H9 (cell line): ENCODE measurements around the gene TBCEL. TPM values are rescaled to one million over a fixed set of nuclear protein-coding genes. Genes with fewer than 3 reads are reported as not detected.

ENCODE experiments used
- DNase-seq: peaks from one replicate; pipeline ENCODE4 v3.0.0-alpha.2; 2017
- H2AFZ ChIP-seq: one replicate; pipeline ENCODE4 v1.6.1; 2013; ENCODE audit warnings: mild to moderate bottlenecking, low read length, control low read depth, moderate library complexity
- H2AK5ac ChIP-seq: 2 replicates; pipeline ENCODE4 v1.6.1; 2013; ENCODE audit warnings: low read length, control low read depth, mixed read lengths; ENCODE audit not compliant: insufficient read length
- H2BK120ac ChIP-seq: one replicate; pipeline ENCODE4 v1.6.1; 2013; ENCODE audit warnings: low read depth, mild to moderate bottlenecking, low read length, control low read depth, inconsistent platforms; ENCODE audit not compliant: poor library complexity, severe bottlenecking
- H2BK12ac ChIP-seq: 2 replicates; pipeline ENCODE4 v1.6.1; 2013; ENCODE audit warnings: low read length, control low read depth, mixed read lengths, low read depth; ENCODE audit not compliant: insufficient read length
- H2BK15ac ChIP-seq: 2 replicates; pipeline ENCODE4 v1.6.1; 2013; ENCODE audit warnings: low read depth, low read length, control low read depth
- H2BK20ac ChIP-seq: one replicate; pipeline ENCODE4 v1.6.1; 2013; ENCODE audit warnings: low read depth, mild to moderate bottlenecking, low read length, control low read depth, inconsistent platforms; ENCODE audit not compliant: poor library complexity, severe bottlenecking
- H2BK5ac ChIP-seq: 2 replicates; pipeline ENCODE4 v1.6.1; 2013; ENCODE audit warnings: low read length, control low read depth, mixed read lengths; ENCODE audit not compliant: insufficient read length
- H3K14ac ChIP-seq: 2 replicates; pipeline ENCODE4 v1.6.1; 2013; ENCODE audit warnings: low read length, control low read depth; ENCODE audit not compliant: insufficient read depth
- H3K18ac ChIP-seq: 2 replicates; pipeline ENCODE4 v1.6.1; 2013; ENCODE audit warnings: low read depth, mild to moderate bottlenecking, mixed read lengths, low read length, control low read depth; ENCODE audit not compliant: insufficient read length
- H3K23ac ChIP-seq: 2 replicates; pipeline ENCODE4 v1.6.1; 2013; ENCODE audit warnings: low read length, control low read depth, mixed read lengths, low read depth; ENCODE audit not compliant: insufficient read length
- H3K23me2 ChIP-seq: 2 replicates; pipeline ENCODE4 v1.6.1; 2013; ENCODE audit warnings: low read depth, mild to moderate bottlenecking, mixed read lengths, low read length, control low read depth; ENCODE audit not compliant: insufficient read length, poor library complexity, severe bottlenecking
- H3K27ac ChIP-seq: 2 replicates; pipeline ENCODE4 v1.5.1; 2013; ENCODE audit warnings: low read length, control low read depth, mixed read lengths, low read depth; ENCODE audit not compliant: insufficient read length
- H3K27me3 ChIP-seq: 2 replicates; pipeline ENCODE4 v1.6.1; 2013; ENCODE audit warnings: low read length, control low read depth, inconsistent platforms; ENCODE audit not compliant: insufficient read depth
- H3K4ac ChIP-seq: 2 replicates; pipeline ENCODE4 v1.6.1; 2013; ENCODE audit warnings: low read depth, mild to moderate bottlenecking, control low read depth, inconsistent platforms, low read length, moderate library complexity
- H3K4me1 ChIP-seq: 2 replicates; pipeline ENCODE4 v1.6.1; 2013; ENCODE audit warnings: low read length, control low read depth, inconsistent platforms; ENCODE audit not compliant: insufficient read depth
- H3K4me2 ChIP-seq: 2 replicates; pipeline ENCODE4 v1.6.1; 2013; ENCODE audit warnings: low read length, control low read depth, mixed read lengths; ENCODE audit not compliant: insufficient read length, insufficient read depth
- H3K56ac ChIP-seq: 2 replicates; pipeline ENCODE4 v1.6.1; 2013; ENCODE audit warnings: low read depth, mild to moderate bottlenecking, mixed read lengths, low read length, control low read depth; ENCODE audit not compliant: insufficient read length
- H3K79me1 ChIP-seq: 2 replicates; pipeline ENCODE4 v1.6.1; 2013; ENCODE audit warnings: low read depth, mild to moderate bottlenecking, moderate library complexity, low read length, control low read depth, inconsistent platforms; ENCODE audit not compliant: insufficient read depth, poor library complexity, severe bottlenecking
- H3K79me2 ChIP-seq: 2 replicates; pipeline ENCODE4 v1.6.1; 2013; ENCODE audit warnings: low read length, control low read depth, inconsistent platforms; ENCODE audit not compliant: insufficient read depth
- H3K9ac ChIP-seq: 2 replicates; pipeline ENCODE4 v1.6.1; 2013; ENCODE audit warnings: low read length, control low read depth, mixed read lengths; ENCODE audit not compliant: insufficient read length; ENCODE audit errors: extremely low read depth
- H3K9me3 ChIP-seq: one replicate; pipeline ENCODE4 v1.6.1; 2013; ENCODE audit warnings: low read depth, low read length, inconsistent platforms; ENCODE audit not compliant: control insufficient read depth
- H3T11ph ChIP-seq: one replicate; pipeline ENCODE4 v1.6.1; 2013; ENCODE audit warnings: mild to moderate bottlenecking, low read length, control low read depth, inconsistent platforms
- H4K20me1 ChIP-seq: one replicate; pipeline ENCODE4 v1.6.1; 2013; ENCODE audit not compliant: control insufficient read depth, insufficient read length, insufficient read depth
- H4K5ac ChIP-seq: 2 replicates; pipeline ENCODE4 v1.6.1; 2013; ENCODE audit warnings: low read depth, mild to moderate bottlenecking, mixed read lengths, low read length, control low read depth; ENCODE audit not compliant: insufficient read length
- H4K8ac ChIP-seq: replicated peaks from 2 replicates; pipeline ENCODE4 v1.6.1; 2013; ENCODE audit warnings: low read length, control low read depth, mixed read lengths, low read depth; ENCODE audit not compliant: insufficient read length
- H4K91ac ChIP-seq: 2 replicates; pipeline ENCODE4 v1.6.1; 2013; ENCODE audit warnings: low read depth, mild to moderate bottlenecking, moderate library complexity, mixed read lengths, low read length, control low read depth; ENCODE audit not compliant: insufficient read length
- H3K27ac Mint-ChIP-seq, 3 experiments: 2 replicates in 2 of 3; 3 replicates in 1 of 3; pipeline ENCODE4 v1.8.0; 2020 to 2021; ENCODE audit warnings: mixed read lengths in 3 of 3, mild to moderate bottlenecking in 1 of 3, moderate library complexity in 1 of 3
- H3K27me3 Mint-ChIP-seq: 2 replicates; pipeline ENCODE4 v1.8.0; 2021; ENCODE audit warnings: low read depth, mild to moderate bottlenecking, moderate library complexity, mixed read lengths
- H3K36me3 Mint-ChIP-seq, 3 experiments: 2 replicates in 2 of 3; 3 replicates in 1 of 3; pipeline ENCODE4 v1.8.0; 2020 to 2021; ENCODE audit warnings: low read depth in 3 of 3, mixed read lengths in 3 of 3; ENCODE audit not compliant: insufficient read depth in 1 of 3
- H3K4me1 Mint-ChIP-seq, 2 experiments: 2 replicates each; pipeline ENCODE4 v1.8.0; 2020; ENCODE audit warnings: mixed read lengths in 2 of 2
- H3K4me3 Mint-ChIP-seq, 2 experiments: 2 replicates in 1 of 2; 3 replicates in 1 of 2; pipeline ENCODE4 v1.8.0; 2020 to 2021; ENCODE audit warnings: mild to moderate bottlenecking in 2 of 2, mixed read lengths in 2 of 2, moderate library complexity in 1 of 2
- H3K9me3 Mint-ChIP-seq, 2 experiments: 2 replicates in 1 of 2; 3 replicates in 1 of 2; pipeline ENCODE4 v1.8.0; 2020; ENCODE audit warnings: mild to moderate bottlenecking in 2 of 2, mixed read lengths in 2 of 2, moderate library complexity in 1 of 2
- WGBS: extraction: QIAGEN DNeasy Blood & Tissue Kit; methylation state at CpG from one replicate; pipeline ENCODE4 v1.1.7; 2013; ENCODE audit warnings: missing lambda C conversion rate, low lambda C conversion rate, mixed read lengths; ENCODE audit not compliant: insufficient read length; ENCODE audit errors: extremely low coverage; 5-methylcytosine and 5-hydroxymethylcytosine counted together
- total RNA-seq: library from RNA; stranded (reverse); gene quantifications from 2 replicates; pipeline ENCODE4 v1.2.1, GENCODE V29; 2021
- TF ChIP-seq, protein P1 (sequence below): fragments of 200-600 bp; sonication (generic); conservative IDR thresholded peaks from 3 replicates; pipeline ENCODE4 v1.8.0; 2021; ENCODE audit warnings: antibody characterized with exemption, mild to moderate bottlenecking

The TBCEL gene
- total RNA-seq, 1 experiment from 2014 or later = 17.3 TPM

DNA sequence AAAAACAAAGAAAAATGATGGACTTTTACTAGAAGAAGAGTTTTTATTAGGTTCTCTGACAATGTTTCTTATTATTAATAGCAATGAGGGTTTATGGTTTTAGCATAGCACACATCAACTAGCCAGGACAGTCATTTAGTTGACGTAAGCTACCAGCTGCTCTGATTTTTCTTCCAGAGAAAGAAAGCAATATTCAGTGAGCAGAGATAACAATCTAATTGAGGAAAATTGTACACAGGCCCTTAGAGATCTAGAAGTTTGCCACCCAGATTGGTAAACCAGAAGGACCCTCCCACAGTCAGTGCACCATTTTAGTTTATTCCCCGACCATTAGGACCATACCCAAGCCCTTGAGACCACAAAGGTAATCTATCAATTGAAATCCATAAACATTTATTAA lies 28.7 kb upstream of the TBCEL start:
- Histone ChIP-seq H2BK15ac (no peak overlapping the region), H3K4me2 (no peak overlapping the region), H3K9me3 (no peaks in the 10 kb centered on the region), H4K20me1 (no peaks in the 10 kb centered on the region), H3K79me2 (no peaks in the 10 kb centered on the region; the same call in 1 of the 2 replicates), H3K18ac (no peak overlapping the region), H4K91ac (no peak overlapping the region), H2AFZ (no peak overlapping the region), H2BK12ac (no peak overlapping the region), H3K27me3 (no peaks in the 10 kb centered on the region), H2BK20ac (no peak overlapping the region), H2BK5ac (no peak overlapping the region), H3K23me2 (no peaks in the 10 kb centered on the region), H3K9ac (no peak overlapping the region), H4K8ac (no peak overlapping the region), H3K4me1 (peaks cover 4% of the 10 kb centered on the region; the same call in 1 of the 2 replicates), H4K5ac (no peak overlapping the region), H3K14ac (no peak overlapping the region), H2AK5ac (no peak overlapping the region), H3K79me1 (no peaks in the 10 kb centered on the region), H3K23ac (no peak overlapping the region), H3K56ac (no peak overlapping the region), H3T11ph (no peak overlapping the region), H3K4ac (no peak overlapping the region), H2BK120ac (no peak overlapping the region), H3K27ac (no peak overlapping the region)
- no peaks in the 10 kb centered on the region for H3K36me3 Mint-ChIP-seq
- H3K27me3 Mint-ChIP-seq = no peaks in the 10 kb centered on the region
- no CpG with 5 or more reads among the region's 2 CpGs for WGBS
- H3K4me1 Mint-ChIP-seq = peaks cover 3 to 14% of the 10 kb centered on the region in 2 experiments
- H3K4me3 Mint-ChIP-seq = no peak overlapping the region
- H3K9me3 Mint-ChIP-seq = no peaks in the 10 kb centered on the region
- DNase-seq = no peak
- TF ChIP-seq, protein P1, sequence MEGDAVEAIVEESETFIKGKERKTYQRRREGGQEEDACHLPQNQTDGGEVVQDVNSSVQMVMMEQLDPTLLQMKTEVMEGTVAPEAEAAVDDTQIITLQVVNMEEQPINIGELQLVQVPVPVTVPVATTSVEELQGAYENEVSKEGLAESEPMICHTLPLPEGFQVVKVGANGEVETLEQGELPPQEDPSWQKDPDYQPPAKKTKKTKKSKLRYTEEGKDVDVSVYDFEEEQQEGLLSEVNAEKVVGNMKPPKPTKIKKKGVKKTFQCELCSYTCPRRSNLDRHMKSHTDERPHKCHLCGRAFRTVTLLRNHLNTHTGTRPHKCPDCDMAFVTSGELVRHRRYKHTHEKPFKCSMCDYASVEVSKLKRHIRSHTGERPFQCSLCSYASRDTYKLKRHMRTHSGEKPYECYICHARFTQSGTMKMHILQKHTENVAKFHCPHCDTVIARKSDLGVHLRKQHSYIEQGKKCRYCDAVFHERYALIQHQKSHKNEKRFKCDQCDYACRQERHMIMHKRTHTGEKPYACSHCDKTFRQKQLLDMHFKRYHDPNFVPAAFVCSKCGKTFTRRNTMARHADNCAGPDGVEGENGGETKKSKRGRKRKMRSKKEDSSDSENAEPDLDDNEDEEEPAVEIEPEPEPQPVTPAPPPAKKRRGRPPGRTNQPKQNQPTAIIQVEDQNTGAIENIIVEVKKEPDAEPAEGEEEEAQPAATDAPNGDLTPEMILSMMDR = no peak
- H3K27ac Mint-ChIP-seq = no peak overlapping the region
